ENCODE data around the gene LARP1.
"Not testable (repeated sequence)": the region's sequence is repeated elsewhere in the genome, so short reads cannot be mapped to it uniquely, and the experiment has no call there.

Gene LARP1

DNA sequence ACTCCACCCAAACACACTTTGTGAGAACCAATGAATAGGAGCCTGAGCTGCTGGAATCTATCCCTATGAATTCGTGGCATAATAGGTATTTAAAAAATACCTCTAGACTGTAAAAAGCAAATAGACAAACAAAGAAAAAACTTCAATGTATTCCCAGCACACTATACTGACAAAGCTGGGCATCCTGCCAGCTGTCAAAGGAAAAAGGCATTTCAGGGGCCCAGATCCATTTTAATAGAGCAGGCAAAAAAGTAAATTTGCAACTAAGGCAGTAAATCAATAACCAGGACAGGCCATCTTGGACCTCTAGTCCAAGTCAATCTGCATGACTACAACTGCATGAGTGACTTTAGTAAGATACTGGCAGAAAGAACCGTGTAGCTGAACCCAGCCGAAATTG lies 25.6 kb upstream of the LARP1 start:
- Histone ChIP-seq H3K27ac (no peak overlapping the region), H3K4me3 (no peak overlapping the region), H3K9me3 (no peaks in the 10 kb centered on the region), H3K4me1 (no peaks in the 10 kb centered on the region), H3K36me3 (no peaks in the 10 kb centered on the region), H3K27me3 (no peaks in the 10 kb centered on the region)
- TF ChIP-seq, protein P1, sequence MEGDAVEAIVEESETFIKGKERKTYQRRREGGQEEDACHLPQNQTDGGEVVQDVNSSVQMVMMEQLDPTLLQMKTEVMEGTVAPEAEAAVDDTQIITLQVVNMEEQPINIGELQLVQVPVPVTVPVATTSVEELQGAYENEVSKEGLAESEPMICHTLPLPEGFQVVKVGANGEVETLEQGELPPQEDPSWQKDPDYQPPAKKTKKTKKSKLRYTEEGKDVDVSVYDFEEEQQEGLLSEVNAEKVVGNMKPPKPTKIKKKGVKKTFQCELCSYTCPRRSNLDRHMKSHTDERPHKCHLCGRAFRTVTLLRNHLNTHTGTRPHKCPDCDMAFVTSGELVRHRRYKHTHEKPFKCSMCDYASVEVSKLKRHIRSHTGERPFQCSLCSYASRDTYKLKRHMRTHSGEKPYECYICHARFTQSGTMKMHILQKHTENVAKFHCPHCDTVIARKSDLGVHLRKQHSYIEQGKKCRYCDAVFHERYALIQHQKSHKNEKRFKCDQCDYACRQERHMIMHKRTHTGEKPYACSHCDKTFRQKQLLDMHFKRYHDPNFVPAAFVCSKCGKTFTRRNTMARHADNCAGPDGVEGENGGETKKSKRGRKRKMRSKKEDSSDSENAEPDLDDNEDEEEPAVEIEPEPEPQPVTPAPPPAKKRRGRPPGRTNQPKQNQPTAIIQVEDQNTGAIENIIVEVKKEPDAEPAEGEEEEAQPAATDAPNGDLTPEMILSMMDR (IDR thresholded peaks at IDR 0.05): no peak
- intact Hi-C loops (cut with DNase I; ENCODE audit: low total_unique reads): no loop called here
- no peak for DNase-seq

- H3K27ac ChIP-seq: not testable (repeated sequence)
Measured at GRCh38 chr5:154730761-154731160, 24.4 kb upstream of the LARP1 start.

DNA sequence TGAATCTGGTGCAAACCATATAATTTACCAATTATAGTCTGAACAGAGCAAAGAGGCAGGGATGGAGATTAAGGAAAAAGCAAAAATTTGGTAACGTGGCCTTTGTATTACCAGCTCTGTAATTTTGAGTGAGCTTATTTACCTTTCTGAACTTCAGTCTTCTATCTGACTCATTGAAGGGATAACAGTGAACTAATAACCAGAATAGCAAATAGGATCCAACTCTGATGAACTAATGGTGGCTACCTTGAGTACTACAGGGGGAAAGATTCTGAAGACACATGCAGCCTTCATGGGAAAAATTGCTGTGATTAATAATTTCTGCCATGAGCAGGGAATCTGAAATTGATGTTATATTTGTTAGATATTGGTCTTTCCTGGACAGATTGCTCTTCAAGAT lies 23.0 kb upstream of the LARP1 start:
- H3K9me3 ChIP-seq: no peaks in the 10 kb centered on the region
- H3K27me3 ChIP-seq: no peaks in the 10 kb centered on the region
- no peaks in the 10 kb centered on the region for H3K4me1 ChIP-seq
- no peak for DNase-seq
- no peak overlapping the region for H3K27ac ChIP-seq
- no peak overlapping the region for H3K4me3 ChIP-seq
- intact Hi-C loops (cut with DNase I; ENCODE audit: low total_unique reads): no loop called here
- H3K36me3 ChIP-seq: no peaks in the 10 kb centered on the region
- TF ChIP-seq, protein P1 (IDR thresholded peaks at IDR 0.05): no peak

More at GRCh38 chr5:154730761-154731160, 24.4 kb upstream of the LARP1 start:
- H3K9me3 ChIP-seq; H3K4me3 ChIP-seq; H3K36me3 ChIP-seq; DNase-seq; H3K4me1 ChIP-seq; intact Hi-C loops (cut with DNase I; ENCODE audit: low total_unique reads); H3K27me3 ChIP-seq: not testable (repeated sequence)

- TF ChIP-seq, protein P1 (IDR thresholded peaks at IDR 0.05): no peak
- Histone ChIP-seq H3K27me3 (no peaks in the 10 kb centered on the region), H3K4me3 (no peak overlapping the region), H3K27ac (no peak overlapping the region), H3K9me3 (no peaks in the 10 kb centered on the region), H3K36me3 (no peaks in the 10 kb centered on the region), H3K4me1 (no peaks in the 10 kb centered on the region)
- intact Hi-C loops (cut with DNase I; ENCODE audit: low total_unique reads): no loop called here
- DNase-seq: no peak
Measured at GRCh38 chr5:154734370-154735248, 20.6 kb upstream of the LARP1 start.

- H3K9me3 ChIP-seq; H3K4me3 ChIP-seq; DNase-seq; H3K27me3 ChIP-seq; H3K4me1 ChIP-seq; intact Hi-C loops (cut with DNase I; ENCODE audit: low total_unique reads); H3K36me3 ChIP-seq; H3K27ac ChIP-seq: not testable (repeated sequence)
Measured at GRCh38 chr5:154735362-154735761, 19.8 kb upstream of the LARP1 start.

GRCh38 chr5:154736372-154736771 lies 18.8 kb upstream of the LARP1 start:
- H3K36me3 ChIP-seq; DNase-seq; H3K4me3 ChIP-seq; intact Hi-C loops (cut with DNase I; ENCODE audit: low total_unique reads); H3K4me1 ChIP-seq; H3K27me3 ChIP-seq; H3K9me3 ChIP-seq; H3K27ac ChIP-seq: not testable (repeated sequence)

GRCh38 chr5:154737667-154738320 lies 17.4 kb upstream of the LARP1 start:
- Histone ChIP-seq H3K27ac (no peak overlapping the region), H3K4me1 (peaks cover 0 to 3% (median 0%) of the 10 kb centered on the region in 4 donors), H3K36me3 (no peaks in the 10 kb centered on the region), H3K27me3 (no peaks in the 10 kb centered on the region), H3K4me3 (no peak overlapping the region), H3K9me3 (no peaks in the 10 kb centered on the region)
- no peak for DNase-seq
- TF ChIP-seq, protein P1 (IDR thresholded peaks at IDR 0.05): no peak
- intact Hi-C loops (cut with DNase I; ENCODE audit: low total_unique reads): no loop called here

Measured in tibial artery (tissue), 4 donors.